Progenitor cell of endocrine pancreas (in vitro differentiated cells): ENCODE data around the gene COMMD7. TPM values are rescaled to one million over a fixed set of nuclear protein-coding genes. Genes with fewer than 3 reads are reported as not detected.

Source experiments
- DNase-seq: peaks from one replicate; pipeline ENCODE4 v3.0.0; 2021; ENCODE audit warnings: low spot score; ENCODE audit not compliant: unreplicated experiment
- H3K27ac Mint-ChIP-seq: 2 replicates; pipeline ENCODE4 v1.8.0; 2021; ENCODE audit warnings: mild to moderate bottlenecking, moderate library complexity, mixed read lengths
- H3K27me3 Mint-ChIP-seq: 2 replicates; pipeline ENCODE4 v1.8.0; 2021; ENCODE audit warnings: mixed read lengths
- H3K36me3 Mint-ChIP-seq: 2 replicates; pipeline ENCODE4 v1.8.0; 2022; ENCODE audit warnings: mixed read lengths; ENCODE audit not compliant: insufficient read depth
- H3K4me1 Mint-ChIP-seq: 2 replicates; pipeline ENCODE4 v1.8.0; 2021; ENCODE audit warnings: low read depth, mixed read lengths
- H3K4me3 Mint-ChIP-seq: 2 replicates; pipeline ENCODE4 v1.8.0; 2021; ENCODE audit warnings: low read depth, mild to moderate bottlenecking, moderate library complexity, mixed read lengths
- H3K9me3 Mint-ChIP-seq: 2 replicates; pipeline ENCODE4 v1.8.0; 2021; ENCODE audit warnings: low read depth, mixed read lengths
- long read RNA-seq: library from polyadenylated mRNA; unstranded; transcript quantifications from one replicate; pipeline ENCODE4 v2.0.0, GENCODE V29; 2020
- total RNA-seq: library from RNA; stranded (reverse); gene quantifications from 2 replicates; pipeline ENCODE4 v1.2.1, GENCODE V29; 2021
- TF ChIP-seq, protein P1 (sequence below): fragments of 200-600 bp; sonication (generic); IDR thresholded peaks from one replicate; pipeline ENCODE4 v1.5.0; 2021; ENCODE audit warnings: antibody characterized with exemption, mild to moderate bottlenecking; ENCODE audit not compliant: unreplicated experiment

Gene COMMD7
- 69.8 and 70.1 TPM in 2 replicates for total RNA-seq
- long read RNA-seq, transcript COMMD7-202 (9 exons, 1,343 nt), result minor isoform, 8 of 55 reads
- long read RNA-seq, transcript COMMD7-201 (9 exons, 1,900 nt), result major isoform, 43 of 55 reads
- long read RNA-seq, partial matches to known transcripts, result 2 of 55 reads
- long read RNA-seq, other reads (novel, unspliced or antisense), result 2 of 55 reads

GRCh38 chr20:32743237-32744112 lies at the start of gene COMMD7:
TSS of gene COMMD7 (minus strand) at chr20:32743467. CDS start at chr20:32743391, 76 bp downstream.
- peak; percentile 66 for DNase-seq
- H3K27me3 Mint-ChIP-seq, result no peaks in the 10 kb centered on the region
- TF ChIP-seq, protein P1, sequence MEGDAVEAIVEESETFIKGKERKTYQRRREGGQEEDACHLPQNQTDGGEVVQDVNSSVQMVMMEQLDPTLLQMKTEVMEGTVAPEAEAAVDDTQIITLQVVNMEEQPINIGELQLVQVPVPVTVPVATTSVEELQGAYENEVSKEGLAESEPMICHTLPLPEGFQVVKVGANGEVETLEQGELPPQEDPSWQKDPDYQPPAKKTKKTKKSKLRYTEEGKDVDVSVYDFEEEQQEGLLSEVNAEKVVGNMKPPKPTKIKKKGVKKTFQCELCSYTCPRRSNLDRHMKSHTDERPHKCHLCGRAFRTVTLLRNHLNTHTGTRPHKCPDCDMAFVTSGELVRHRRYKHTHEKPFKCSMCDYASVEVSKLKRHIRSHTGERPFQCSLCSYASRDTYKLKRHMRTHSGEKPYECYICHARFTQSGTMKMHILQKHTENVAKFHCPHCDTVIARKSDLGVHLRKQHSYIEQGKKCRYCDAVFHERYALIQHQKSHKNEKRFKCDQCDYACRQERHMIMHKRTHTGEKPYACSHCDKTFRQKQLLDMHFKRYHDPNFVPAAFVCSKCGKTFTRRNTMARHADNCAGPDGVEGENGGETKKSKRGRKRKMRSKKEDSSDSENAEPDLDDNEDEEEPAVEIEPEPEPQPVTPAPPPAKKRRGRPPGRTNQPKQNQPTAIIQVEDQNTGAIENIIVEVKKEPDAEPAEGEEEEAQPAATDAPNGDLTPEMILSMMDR, result no peak
- peak within 1 kb of the TSS; percentile 94 for H3K27ac Mint-ChIP-seq
- H3K4me1 Mint-ChIP-seq, result peaks cover 13% of the 10 kb centered on the region
- no peaks in the 10 kb centered on the region for H3K9me3 Mint-ChIP-seq
- peak within 1 kb of the TSS; percentile 98 for H3K4me3 Mint-ChIP-seq
- peaks cover 2% of the 10 kb centered on the region for H3K36me3 Mint-ChIP-seq

DNA sequence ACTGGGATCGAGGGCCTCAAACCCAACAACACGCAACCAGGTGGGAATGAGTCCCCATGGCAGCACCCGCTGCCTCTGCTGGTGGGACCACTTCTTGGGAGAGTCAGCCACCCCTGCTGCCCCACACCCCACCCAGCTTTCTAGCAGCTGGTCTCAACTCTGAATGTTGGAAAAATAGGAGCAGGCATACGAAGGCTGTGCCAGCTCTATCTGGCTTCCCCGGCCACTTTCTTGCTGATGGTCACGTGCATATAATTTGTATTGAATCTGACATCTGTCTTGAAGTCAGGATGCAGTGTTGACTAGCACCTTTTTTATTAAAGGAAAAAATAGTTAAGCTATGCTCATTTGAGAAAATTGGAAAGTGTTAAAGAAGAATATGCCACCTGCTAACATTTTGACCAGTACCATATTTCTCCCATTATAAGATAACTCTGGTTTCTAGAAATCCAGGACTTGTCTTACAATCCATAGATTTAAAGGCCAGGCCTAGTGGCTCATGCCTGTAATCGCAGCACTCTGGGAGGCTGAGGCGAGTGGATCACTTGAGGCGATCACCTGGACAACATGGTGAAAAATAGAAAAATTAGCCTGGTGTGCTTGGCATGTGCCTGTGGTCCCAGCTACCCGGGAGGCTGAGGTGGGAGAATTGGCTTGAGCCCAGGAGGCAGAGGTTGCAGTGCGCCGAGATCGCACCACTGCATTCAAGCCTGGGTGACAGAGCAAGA lies 49.6 kb upstream of the COMMD7 start:
- no peak for DNase-seq
- Mint-ChIP-seq H3K27ac (no peak overlapping the region), H3K36me3 (peaks cover 2% of the 10 kb centered on the region), H3K4me1 (no peaks in the 10 kb centered on the region), H3K9me3 (no peaks in the 10 kb centered on the region), H3K4me3 (no peak overlapping the region), H3K27me3 (no peaks in the 10 kb centered on the region)
- TF ChIP-seq, protein P1, result peak; percentile 24

GRCh38 chr20:32792316-32792715 lies 49.0 kb upstream of the COMMD7 start:
- Mint-ChIP-seq H3K27ac (no peak overlapping the region), H3K27me3 (no peaks in the 10 kb centered on the region), H3K4me1 (no peaks in the 10 kb centered on the region), H3K36me3 (peaks cover 2% of the 10 kb centered on the region), H3K9me3 (no peaks in the 10 kb centered on the region), H3K4me3 (no peak overlapping the region)
- TF ChIP-seq, protein P1, result no peak
- no peak for DNase-seq

DNA sequence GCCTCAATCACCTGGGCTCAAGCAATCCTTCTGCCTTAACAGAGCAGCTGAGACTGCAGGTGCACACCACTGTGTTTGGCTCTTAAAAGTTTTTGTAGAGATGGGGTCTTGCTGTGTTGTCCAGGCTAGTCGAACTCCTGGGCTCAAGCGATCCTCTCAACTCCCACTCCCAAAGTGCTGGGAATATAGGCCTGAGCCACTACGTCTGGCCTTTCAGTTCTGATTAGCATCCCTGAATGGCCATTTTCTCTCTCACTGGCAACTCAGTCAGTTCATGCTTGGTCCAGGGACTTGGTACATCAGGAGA lies 47.4 kb upstream of the COMMD7 start:
- H3K27me3 Mint-ChIP-seq, result no peaks in the 10 kb centered on the region
- no peaks in the 10 kb centered on the region for H3K4me1 Mint-ChIP-seq
- TF ChIP-seq, protein P1, result no peak
- DNase-seq, result no peak
- no peaks in the 10 kb centered on the region for H3K9me3 Mint-ChIP-seq
- peaks cover 6% of the 10 kb centered on the region for H3K36me3 Mint-ChIP-seq
- H3K4me3 Mint-ChIP-seq, result no peak overlapping the region
- H3K27ac Mint-ChIP-seq, result no peak overlapping the region
